Ishikawa (cell line): Measurements from ENCODE around the gene GINS3.

ENCODE experiments used
- CEBPB ChIP-seq: IDR thresholded peaks from 2 replicates; pipeline ENCODE4 v1.6.1; 2012
- CREB1 ChIP-seq: IDR thresholded peaks from 2 replicates; pipeline ENCODE4 v1.6.1; 2012; ENCODE audit warnings: low read depth
- EP300 ChIP-seq: IDR thresholded peaks from 2 replicates; pipeline ENCODE4 v1.6.1; 2012; ENCODE audit warnings: borderline replicate concordance
- FOXM1 ChIP-seq: IDR thresholded peaks from 2 replicates; pipeline ENCODE4 v1.6.1; 2012; ENCODE audit warnings: low read depth, borderline replicate concordance
- RAD21 ChIP-seq: IDR thresholded peaks from 2 replicates; pipeline ENCODE4 v1.6.1; 2012; ENCODE audit warnings: low read depth
- TAF1 ChIP-seq: IDR thresholded peaks from 2 replicates; pipeline ENCODE4 v1.6.1; 2012; ENCODE audit warnings: low read depth, mild to moderate bottlenecking

DNA sequence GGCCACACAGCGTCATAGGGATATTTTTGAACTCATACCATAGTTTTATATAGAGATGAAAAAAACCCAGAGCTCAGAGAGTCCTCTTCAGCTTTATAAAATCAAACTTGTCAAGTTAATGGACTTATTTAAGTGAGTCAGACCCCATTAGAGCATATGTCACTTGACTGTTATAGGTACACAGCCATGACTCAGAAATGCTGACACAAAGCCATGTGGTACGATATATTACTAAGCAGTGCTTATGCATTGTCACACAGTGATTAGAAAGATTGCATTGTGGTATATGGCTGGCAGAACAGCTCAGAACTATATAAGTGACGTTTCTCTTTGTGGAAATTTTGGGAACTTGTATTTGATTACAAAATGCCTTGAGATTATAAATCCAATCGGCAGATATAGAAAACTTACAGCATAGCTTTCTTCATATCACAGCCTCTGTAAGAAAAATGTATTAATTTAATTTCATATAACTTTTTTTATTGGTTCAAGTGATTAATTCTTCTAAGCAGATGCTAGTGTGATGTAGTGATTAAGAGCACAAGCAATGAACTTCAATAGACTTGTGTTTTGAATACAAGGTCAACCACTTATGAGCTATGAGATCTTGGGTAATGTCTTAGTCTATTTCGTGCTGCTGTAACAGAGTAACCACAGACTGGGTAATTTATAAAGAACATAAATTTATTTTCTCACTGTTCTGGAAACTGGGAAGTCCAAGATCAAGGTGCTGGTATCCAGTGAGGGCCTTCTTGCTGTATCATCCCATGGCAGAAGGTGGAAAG, 25.8 kb upstream of the GINS3 start:
- no peak for TF ChIP-seq FOXM1
- TF ChIP-seq RAD21 = no peak
- no peak for TF ChIP-seq CEBPB
- TF ChIP-seq EP300 = no peak
- no peak for TF ChIP-seq CREB1
- no peak for TF ChIP-seq TAF1
